HG02588 (cell line): Measurements from ENCODE around the gene DENND11.
A peak's percentile ranks its signal among the peaks of the same experiment; 100 is the strongest.
"Not testable (repeated sequence)": the region's sequence is repeated elsewhere in the genome, so short reads cannot be mapped to it uniquely, and the experiment has no call there.

ENCODE experiments used
- ATAC-seq: cut with Tn5 transposase; IDR thresholded peaks from one replicate; pipeline ENCODE4 v1.9.1; 2021; ENCODE audit warnings: mild to moderate bottlenecking, moderate library complexity; ENCODE audit not compliant: unreplicated experiment

Gene DENND11

DNA sequence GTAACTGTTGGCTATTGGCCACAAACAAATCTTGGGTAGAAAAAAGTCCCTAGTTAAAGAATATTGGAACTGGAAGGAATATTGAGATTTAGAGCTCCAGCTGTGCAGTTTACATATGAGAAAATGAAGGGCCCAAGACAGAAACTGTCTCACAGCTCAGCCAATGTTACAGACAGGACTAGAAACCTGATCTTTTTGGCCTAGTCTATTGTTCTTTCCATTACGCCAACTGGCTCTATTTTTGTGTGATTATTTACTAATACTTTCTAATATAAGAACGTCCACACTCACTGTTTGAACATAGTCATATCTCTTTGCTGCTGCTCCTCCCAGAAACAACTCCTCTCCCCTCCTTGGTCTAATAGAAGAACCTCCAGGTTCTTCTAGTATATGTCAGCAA, 7.4 kb upstream of the DENND11 start:
- no peak for ATAC-seq

DNA sequence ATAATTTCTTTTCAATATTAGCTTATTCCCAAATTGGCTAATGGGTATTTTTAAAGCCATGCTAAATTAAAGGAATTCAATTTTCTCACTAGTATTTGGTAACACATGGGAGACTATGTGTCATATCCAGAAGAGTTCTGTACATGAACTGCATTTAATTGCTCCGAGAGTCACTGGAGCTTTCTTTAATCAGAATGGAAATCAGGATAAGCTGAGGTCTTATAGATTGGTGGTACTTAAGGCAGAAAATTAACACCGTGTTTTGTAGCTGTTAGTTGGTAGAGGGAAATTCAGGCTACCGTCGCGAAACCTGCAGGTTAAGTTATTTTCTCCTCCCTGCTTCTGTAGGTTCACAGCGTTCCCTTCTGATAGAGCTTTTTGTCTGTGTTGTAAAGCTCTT, 6.4 kb upstream of the DENND11 start, which contains the start of gene WEE2:
Gene WEE2, plus strand, starts transcription at position 3 of the 400 bp plus-strand sequence. CDS start 406 bp downstream, outside the sequence.
- no peak for ATAC-seq

DNA sequence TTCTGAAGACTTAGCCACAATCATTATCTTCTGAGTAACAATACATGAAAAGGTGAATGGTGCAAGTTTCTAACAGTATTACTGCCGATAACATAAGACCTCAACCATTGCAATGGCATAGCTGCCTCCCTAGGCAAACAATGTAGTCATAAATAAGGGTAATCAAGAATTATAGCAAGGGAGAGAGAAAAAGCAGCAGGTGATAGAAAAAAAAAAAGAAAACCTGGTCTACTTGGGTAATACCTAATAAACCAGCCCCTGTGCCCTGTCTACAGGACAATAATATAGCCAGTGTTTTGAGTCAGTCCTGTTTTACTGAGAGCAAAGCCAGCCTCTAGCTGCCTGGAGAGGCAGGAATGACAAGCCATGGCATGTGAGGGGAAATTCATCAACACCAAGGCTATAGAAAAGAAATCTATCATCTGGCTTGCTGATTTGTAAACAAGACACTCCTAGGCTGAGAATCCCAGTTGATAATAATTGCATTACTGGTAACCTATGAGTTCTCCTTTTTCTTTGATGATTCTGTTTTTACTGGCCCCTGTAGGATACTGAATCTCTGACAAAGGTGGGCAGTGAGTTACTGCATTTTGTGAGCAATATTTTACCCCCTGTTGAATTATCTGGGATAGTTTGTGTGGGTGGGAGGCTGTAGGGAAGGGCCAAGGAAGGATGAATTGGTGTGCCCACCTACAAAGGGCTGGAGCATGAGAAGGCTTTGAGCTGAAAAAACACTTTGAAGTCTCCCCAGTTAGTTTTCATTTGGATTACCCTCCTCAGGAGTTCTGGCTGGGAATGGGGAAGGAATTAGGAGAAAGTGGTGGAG, 4.5 kb upstream of the DENND11 start:
- ATAC-seq: no peak

DNA sequence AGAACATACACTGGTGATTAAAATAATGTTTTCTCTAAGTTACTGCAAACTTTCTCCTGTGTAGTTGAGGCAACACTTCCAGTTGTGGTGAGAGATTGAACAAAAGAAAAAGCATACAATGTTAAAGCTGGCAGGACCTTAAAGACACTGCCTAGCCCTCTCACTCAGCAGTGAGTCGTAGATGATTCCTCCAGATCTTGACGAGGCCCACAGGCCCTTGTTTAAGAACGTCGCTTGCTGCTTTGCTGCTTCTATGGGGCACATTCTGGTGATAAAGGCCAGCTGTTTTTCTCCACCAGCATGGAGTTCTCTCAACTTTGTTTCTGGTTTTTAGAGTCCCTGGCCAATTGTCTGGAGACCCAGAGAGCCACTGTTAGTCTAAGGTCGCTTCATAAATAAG, 2.8 kb upstream of the DENND11 start:
- no peak for ATAC-seq

DNA sequence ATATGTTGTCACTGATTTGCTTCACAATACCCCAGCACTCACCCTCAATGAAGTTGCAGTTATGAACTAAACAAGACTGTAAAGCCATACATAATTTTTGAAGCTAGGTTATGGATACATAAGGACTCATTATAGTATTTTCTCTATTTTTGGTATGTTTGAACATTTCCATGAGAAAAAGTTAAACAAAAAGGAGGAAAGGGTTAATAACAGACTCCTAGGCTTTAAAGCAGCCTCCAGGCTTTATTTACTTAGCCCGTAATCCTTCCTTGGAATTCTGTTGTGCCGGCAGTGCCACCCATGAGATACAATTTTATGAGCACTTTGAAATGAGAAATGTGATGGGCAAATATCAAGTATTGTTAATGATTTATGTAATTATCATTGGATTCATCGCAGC, 2.1 kb upstream of the DENND11 start:
- ATAC-seq: no peak

DNA sequence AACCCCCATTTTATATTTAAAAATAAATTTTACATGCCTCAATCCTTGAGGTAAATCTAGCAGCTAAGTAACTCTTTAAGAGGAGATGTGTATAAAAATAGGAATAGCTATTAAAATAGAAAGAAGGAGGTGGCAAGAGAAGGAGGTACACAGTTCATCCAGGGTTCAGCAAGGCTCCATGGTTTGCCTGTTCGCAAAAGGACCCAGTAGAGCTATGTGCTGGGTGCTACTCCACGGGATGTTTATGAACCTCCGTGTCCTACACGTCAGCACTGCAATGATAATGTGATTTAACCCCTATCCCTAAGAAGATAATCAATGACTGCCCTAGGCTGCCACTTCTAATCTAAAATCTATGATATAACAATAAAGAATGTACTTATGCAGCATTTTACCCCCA, 926 bp upstream of the DENND11 start:
- ATAC-seq: no peak

DNA sequence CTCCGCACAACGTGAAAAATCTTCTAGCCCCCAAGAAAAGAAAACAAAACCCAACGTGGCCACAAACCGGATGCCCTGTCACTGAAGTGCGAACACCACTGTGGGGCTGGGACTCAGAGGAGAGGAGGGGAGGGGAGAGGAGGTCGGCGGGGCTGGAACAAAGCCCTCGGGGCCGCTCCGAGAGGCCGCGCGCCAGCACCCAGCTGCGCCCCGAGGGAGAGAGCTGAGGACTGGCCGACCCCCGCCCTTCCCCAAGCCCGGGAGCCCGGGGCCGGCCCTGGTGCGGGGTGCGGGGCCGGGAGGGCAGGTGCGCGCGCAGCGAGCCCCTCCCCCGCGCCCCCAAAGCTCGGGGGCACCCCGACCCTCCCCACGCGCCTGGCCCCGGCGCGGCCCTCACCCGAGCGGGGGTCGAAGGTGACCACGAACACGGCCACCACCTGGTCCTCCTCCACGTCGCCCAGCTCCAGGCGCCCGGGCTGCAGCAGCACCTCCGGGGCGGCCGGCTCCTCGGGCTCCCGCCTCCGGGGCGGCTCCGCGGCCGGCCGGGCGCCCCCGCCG, 398 bp downstream of the DENND11 start:
- ATAC-seq: peak; percentile 78

DNA sequence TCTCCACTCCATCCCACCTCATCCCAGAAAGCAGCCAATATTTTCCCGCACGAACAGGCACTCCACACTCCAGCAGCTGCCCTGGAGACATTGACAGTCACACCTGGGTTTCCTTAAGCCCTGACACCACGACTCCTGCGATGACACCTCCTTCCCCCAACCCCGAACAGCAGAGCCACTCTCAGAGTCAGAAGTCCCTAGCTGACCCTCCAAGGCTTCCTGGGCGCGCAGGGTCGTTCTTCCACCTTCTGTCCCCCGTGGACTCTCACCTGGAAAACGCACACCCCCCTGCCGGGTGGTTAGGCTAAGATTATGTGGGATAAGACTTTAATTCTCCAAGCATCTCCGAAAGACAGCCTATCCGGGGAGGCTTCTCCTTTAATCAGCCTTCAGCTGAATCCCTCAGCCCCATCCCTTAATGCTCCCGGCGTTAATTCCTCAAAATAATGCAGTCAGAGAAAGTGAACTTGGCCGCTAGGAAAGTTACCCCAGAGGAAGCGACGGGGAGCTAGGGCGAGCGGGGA, 1.1 kb downstream of the DENND11 start:
- ATAC-seq: peak; percentile 1

DNA sequence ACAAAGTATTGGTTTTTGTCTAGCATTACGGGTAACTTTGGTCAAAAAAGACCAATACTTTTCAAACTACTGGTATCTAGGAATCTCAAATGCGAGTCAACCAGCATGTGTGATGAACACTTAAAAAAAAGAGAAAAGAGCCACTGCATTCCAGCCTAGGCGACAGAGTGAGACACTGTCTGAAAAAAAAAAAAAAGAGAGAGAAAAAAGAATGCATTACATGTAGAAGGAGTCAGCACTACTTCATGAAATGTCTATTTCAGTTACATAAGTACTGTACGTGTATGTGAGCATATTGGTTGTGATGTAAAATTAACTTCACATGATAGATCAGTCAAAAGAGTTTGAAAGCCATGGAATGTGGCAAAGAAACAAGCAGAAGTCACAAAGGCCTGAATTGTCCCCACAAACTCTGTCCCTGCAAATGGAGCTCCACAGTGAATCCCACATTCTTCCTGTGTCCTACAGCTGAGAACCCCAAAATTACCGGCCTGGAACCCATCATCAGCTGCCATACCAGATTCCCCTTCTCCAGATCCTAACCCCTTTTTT, 1.6 kb downstream of the DENND11 start:
- no peak for ATAC-seq

DNA sequence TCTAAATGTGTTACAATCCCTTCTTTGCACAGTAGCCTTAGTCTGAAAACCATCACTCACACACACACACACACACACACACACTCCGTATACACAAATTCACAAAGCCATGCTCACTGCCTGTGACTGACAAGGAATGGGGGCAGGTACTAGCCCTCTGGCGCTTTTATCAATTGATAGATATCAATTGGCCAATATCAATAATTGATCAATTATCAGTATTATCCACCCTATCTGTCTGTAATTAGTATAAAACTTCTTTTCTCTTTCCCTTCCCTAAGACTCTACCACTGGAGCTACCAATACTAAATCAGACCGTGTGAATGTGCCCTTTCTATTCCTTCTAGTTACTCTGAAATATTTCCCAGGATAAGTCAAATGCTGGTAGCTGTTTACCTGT, 2.1 kb downstream of the DENND11 start:
- no peak for ATAC-seq

DNA sequence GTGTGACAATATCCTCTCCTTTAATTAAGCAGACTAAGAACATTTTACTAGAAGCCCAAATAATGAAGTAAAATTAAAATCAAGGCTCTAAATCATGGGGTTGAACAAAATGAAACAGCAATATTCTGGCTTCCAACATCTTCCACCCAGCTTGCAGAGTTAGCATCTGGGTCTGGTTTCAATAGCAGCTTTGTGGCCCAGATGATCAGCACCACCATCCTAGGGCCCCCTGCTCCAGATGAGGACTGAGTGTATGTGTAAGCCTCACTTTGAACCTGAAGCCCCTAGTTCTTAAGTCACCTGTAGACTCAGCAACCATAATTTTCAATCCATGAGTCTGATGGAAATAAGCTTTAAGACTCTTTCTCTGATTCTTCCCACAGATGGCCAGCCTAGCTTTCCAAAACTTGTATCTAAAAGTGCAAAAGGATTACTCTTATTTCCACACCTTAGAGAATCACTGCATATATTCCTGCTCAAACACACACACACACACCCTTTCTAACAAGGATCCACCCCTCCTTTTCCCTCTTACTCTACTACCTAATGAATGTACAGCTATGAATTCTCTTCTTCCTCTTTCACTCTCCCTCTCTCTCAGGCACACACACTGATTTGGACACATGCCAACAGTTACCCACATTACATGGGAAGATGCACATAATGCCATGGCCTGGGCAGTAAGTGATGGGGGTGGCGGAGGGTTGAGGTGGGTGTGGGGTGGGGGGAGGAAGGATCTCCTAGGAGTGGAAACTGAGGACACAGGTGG, 3.5 kb downstream of the DENND11 start:
- no peak for ATAC-seq

DNA sequence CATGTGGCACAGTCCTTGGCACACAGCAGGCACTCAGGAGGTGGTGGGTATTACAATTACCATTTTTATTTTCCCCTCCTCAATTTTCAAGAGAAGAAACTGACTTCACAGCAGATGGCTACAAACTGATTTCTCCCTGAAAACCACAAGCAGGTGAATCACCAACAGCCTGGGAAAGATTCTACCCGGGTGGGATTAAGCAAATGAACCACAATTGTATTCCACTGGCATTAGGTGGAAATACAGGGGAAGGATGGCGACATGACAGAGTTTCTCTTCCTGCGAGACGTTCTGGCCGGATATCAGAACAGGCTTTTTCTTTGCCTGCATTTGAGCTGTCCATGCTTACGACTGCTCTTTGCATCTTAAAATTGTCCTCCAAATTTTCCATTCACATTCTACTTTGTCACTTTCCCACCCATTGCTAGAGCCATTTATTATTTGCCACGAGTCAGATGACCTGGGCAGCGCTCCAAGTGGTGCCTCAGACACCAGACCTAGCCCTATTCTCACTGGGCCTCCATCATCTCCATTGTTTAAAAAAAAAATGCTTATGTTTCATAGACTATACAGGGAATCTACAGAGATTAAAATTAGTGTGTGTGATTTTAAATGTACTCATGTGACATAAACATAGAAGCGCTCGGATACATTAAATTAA, 4.6 kb downstream of the DENND11 start:
- no peak for ATAC-seq

DNA sequence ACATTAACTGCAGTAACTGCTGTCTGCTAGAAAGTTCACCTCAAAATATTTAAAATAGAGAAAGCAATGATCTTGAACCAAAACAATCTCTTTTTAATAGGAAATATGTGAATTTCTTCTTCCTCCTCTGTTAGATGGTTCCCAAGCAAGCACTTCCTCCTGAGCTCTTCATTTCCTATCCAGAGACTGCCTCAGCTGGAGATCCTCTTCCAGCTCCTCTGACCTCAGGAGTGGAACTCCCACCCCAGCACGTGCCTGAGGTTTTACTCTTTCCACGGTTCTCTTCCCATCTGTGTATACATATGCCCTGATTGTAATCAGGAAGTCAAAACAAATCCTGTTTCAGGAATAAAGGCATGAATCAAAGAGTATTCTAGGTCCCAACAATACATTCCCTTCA, 5.6 kb downstream of the DENND11 start:
- ATAC-seq: no peak

DNA sequence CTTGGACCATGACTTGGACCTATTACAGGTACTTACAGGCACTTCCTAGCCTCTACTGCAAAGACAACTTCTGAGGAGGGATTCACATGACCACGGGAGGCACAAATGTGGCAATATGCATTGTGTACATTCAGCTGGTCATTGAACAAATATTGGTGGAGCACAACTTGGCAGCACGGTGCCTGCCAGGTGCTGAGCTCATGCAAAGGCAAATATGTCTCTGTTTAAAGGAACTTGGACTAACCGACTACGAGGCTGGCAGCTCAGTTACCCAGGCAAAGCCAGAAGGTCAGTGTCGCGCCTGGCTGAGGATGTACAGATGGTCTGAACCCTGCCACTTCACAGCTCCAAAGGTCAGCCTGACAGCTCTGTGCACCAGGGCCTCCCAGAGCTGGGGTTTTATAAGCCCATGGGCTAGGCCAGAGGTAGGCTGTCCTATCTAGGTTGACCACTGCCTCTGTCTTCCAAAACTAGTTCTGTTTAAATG, 6.1 kb downstream of the DENND11 start:
- ATAC-seq: no peak

DNA sequence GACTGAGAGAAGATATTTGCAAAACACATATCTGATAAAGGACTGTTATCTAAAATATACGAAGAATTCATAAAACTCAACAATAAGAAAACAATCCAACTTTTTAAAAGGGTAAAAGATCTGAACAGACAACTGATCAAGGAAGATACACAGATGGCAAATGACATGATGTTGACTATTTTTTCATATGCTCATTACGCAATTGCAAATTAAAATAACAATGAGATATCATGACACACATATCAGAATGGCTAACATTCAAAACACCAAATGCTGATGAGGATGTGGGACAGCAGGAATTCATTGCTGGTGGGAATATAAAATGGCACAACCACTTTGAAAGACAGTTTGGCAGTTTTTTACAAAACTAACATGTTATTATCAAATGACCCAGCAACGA, 8.9 kb downstream of the DENND11 start:
- no peak for ATAC-seq

DNA sequence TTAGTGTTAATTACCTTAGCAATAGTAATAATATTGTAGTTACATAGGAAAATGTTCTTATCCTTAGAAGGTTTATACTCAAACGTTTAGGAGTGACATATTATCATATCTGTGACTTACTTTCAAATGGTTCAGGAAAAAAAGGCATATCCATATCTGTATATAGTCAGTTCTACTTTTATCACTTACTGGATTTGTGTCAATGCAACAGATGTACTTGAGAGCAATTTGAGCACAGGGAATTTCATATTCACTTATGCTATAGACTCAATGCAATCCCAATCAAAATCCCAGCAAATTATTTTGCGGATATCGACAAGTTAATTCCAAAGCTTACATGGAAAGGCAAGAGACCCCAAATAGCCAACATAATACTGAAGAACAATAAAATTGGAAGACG, 10.0 kb downstream of the DENND11 start:
- no peak for ATAC-seq

DNA sequence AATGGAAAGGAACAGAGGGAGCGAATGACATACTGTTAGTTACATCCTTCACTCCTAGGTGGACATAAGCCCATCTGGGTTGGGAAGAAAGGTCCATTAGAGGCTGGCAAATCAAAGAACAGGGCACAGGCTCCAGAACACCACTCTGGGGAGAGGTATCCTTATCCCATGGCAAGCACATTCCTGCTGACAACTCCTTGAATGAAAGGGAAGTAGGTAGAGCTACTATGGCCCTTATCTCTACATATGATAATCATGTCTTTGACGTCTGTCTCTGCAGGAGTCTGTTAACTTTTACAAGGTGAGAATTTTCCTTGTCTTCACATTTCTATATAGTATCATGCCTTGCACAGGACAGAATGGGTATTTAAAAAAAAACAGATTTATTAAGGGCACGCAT, 10.4 kb downstream of the DENND11 start:
- ATAC-seq: no peak

DNA sequence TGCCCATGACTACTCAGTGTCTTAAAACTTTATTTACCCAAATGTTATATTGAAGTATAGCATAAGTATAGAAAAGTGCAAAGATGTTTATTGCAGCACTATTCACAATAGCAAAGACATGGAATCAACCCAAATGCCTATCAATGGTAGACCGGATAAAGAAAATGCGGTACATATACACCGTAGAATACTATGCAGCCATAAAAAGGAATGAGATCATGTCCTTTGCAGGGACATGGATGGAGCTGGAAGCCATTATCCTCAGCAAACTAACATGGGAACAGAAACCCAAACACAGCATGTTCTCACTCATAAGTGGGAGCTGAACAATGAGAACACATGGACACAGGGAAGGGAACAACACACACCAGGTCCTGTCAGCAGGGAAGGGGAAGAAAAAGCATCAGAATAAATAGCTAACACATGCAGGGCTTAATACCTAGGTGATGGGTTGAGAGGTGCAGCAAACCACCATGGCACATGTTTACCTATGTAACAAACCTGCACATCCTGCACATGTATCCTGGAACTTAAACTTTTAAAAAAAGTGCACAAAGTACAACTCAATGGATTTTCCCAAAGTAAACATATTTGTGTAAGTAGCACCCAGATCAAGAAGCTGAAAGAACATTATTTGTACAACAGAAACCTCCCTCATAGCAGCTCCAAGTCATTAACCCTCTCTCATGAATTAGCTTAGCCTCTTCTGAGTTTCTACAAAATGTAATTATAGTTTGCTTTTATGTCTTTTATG, 12.7 kb downstream of the DENND11 start:
- ATAC-seq: not testable (repeated sequence)

DNA sequence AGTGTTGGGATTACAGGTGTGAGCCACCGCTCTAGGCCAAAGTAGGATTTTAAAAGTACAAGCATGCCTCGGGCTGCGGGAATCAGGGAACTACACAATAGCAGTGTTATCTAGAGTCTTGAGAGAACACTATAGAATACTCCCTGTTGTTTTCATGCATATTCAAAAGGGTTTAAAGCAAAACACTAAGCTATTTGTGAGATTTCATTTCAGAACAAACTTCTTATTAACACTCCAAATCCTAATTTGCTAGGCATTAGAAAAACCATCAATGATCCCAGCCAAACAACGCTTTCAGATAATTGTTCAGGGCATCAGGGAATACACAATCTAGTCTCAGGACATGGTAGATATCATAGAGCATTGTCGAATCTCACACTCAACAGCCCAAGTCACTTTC, 13.9 kb downstream of the DENND11 start:
- ATAC-seq: no peak

DNA sequence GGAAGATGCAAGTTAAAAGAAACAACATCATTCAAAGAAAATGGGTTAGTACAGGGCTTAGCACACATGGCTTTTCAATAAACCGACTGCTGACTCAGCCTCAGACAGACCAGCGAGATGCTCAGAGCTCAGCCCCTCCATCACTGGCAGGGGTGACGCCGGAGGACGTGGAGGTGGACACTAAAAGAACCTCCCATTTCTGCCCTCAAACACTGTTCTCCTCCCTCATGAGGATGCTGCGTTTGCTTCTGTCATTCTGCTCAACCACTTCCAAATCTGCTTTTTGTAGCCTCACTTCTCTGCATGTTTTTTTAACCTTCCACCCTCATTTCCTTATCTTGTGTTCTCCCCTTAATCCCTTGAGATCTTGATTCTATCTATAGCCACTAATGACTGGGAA, 15.3 kb downstream of the DENND11 start:
- no peak for ATAC-seq
